Loucy (cell line): ENCODE data around the gene RAB7A.

ENCODE experiments used
- H2AFZ ChIP-seq: fragments of 200-600 bp; sonication (generic); 2 replicates; pipeline ENCODE4 v1.6.0; 2016; ENCODE audit warnings: antibody characterized with exemption, mild to moderate bottlenecking, low read length, moderate library complexity
- H3F3A ChIP-seq: fragments of 200-600 bp; 2 replicates; pipeline ENCODE4 v1.6.0; 2016; ENCODE audit warnings: antibody characterized with exemption, low read depth, mild to moderate bottlenecking
- H3K27me3 ChIP-seq: fragments of 200-600 bp; sonication (generic); 2 replicates; pipeline ENCODE4 v1.6.1; 2014; ENCODE audit warnings: low read length, mild to moderate bottlenecking; ENCODE audit not compliant: insufficient read depth, poor library complexity, severe bottlenecking
- H3K36me3 ChIP-seq: fragments of 200-600 bp; sonication (generic); 2 replicates; pipeline ENCODE4 v1.6.1; 2016; ENCODE audit warnings: low read length; ENCODE audit not compliant: insufficient read depth
- H3K4me1 ChIP-seq: fragments of 200-600 bp; sonication (generic); 2 replicates; pipeline ENCODE4 v1.5.1; 2014; ENCODE audit warnings: low read length, mild to moderate bottlenecking; ENCODE audit not compliant: insufficient read depth, poor library complexity, severe bottlenecking
- H3K4me2 ChIP-seq: fragments of 200-600 bp; sonication (generic); 2 replicates; pipeline ENCODE4 v1.6.0; 2014; ENCODE audit warnings: antibody characterized with exemption, low read length, low read depth, mild to moderate bottlenecking; ENCODE audit not compliant: poor library complexity, severe bottlenecking
- H3K4me3 ChIP-seq: fragments of 200-600 bp; sonication (generic); 2 replicates; pipeline ENCODE4 v1.5.1; 2014; ENCODE audit warnings: low read length, mild to moderate bottlenecking, mixed read lengths; ENCODE audit not compliant: poor library complexity, severe bottlenecking
- H3K79me2 ChIP-seq: fragments of 200-600 bp; sonication (generic); 2 replicates; pipeline ENCODE4 v1.6.1; 2014; ENCODE audit warnings: low read length; ENCODE audit not compliant: insufficient read depth
- H3K9ac ChIP-seq: fragments of 200-600 bp; sonication (generic); 2 replicates; pipeline ENCODE4 v1.6.0; 2014; ENCODE audit warnings: mild to moderate bottlenecking, low read depth, low read length, moderate library complexity; ENCODE audit not compliant: poor library complexity, severe bottlenecking
- H3K9me2 ChIP-seq: fragments of 200-600 bp; sonication (generic); replicated peaks from 2 replicates; pipeline ENCODE4 v1.6.1; 2016; ENCODE audit warnings: low read depth, low read length, mixed read lengths
- H3K9me3 ChIP-seq: fragments of 200-600 bp; sonication (generic); 2 replicates; pipeline ENCODE4 v1.6.1; 2014; ENCODE audit warnings: mild to moderate bottlenecking, antibody characterized with exemption, low read length, low read depth; ENCODE audit not compliant: insufficient read depth
- H4K20me1 ChIP-seq: fragments of 200-600 bp; sonication (generic); 2 replicates; pipeline ENCODE4 v1.6.0; 2014; ENCODE audit warnings: antibody characterized with exemption, low read length, mild to moderate bottlenecking; ENCODE audit not compliant: insufficient read depth, poor library complexity, severe bottlenecking
- EZH2phosphoT487 ChIP-seq: fragments of 200-600 bp; IDR thresholded peaks from 2 replicates; pipeline ENCODE4 v1.6.1; 2018; ENCODE audit warnings: antibody characterized with exemption, mild to moderate bottlenecking, moderate library complexity, borderline replicate concordance
- TF ChIP-seq, protein P1 (sequence below): fragments of 200-600 bp; sonication (generic); conservative IDR thresholded peaks from 2 replicates; pipeline ENCODE4 v1.5.1; 2014; ENCODE audit warnings: mild to moderate bottlenecking, antibody characterized with exemption, low read length

The RAB7A gene

DNA sequence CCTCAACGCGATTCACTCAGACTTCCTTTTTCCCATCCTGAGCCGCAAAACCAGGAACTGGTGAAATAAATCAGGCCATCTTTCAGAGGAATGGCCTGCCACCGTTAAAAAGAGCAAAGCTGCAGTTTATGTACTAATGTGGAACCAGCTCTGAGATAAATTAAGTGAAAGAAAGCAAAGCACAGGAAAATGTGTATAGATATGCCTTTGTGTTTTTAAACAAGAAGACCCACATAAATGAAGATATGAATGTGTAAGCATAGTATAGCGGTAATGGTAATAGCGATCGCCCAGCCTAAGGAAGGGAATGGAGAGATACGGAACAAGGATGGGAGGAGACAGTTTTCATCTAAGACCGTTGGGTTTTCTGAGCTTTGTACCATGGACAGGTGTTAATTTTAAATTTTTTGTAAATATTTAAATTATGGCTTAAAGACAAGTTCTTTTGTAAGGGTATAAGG is 44.6 kb upstream of the RAB7A start:
- peak overlapping the region; percentile 84 for H3K4me3 ChIP-seq

DNA sequence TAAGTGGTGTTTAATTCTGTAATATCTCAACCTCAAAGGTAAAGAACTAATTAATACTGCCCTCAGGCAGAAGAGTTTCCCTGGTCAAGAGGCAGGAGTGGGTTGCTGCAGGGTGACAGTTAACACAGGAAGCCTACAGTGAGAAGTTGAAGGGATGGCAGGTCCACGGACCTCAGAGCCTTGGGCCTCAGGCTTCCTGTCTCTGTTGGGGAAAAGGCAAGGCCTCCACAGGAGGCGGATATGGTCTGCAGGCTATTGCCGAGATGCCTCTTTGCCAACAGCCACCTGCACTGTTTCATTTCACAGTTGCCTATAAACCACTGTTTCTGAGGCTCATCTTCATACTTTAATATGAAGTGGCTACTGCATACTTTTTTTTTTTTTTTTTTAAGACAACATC is 42.0 kb upstream of the RAB7A start:
- H3F3A ChIP-seq: peaks cover 16% of the 10 kb centered on the region
- peaks cover 24% of the 10 kb centered on the region for H3K79me2 ChIP-seq
- peak overlapping the region; percentile 60 for H3K4me2 ChIP-seq
- H3K9me2 ChIP-seq: no peaks in the 10 kb centered on the region
- H3K4me1 ChIP-seq: peaks cover 47% of the 10 kb centered on the region
- H4K20me1 ChIP-seq: no peaks in the 10 kb centered on the region
- H3K27me3 ChIP-seq: no peaks in the 10 kb centered on the region
- peak overlapping the region; percentile 85 for H3K9ac ChIP-seq
- no peaks in the 10 kb centered on the region for H3K36me3 ChIP-seq
- no peak for TF ChIP-seq EZH2phosphoT487
- TF ChIP-seq, protein P1, sequence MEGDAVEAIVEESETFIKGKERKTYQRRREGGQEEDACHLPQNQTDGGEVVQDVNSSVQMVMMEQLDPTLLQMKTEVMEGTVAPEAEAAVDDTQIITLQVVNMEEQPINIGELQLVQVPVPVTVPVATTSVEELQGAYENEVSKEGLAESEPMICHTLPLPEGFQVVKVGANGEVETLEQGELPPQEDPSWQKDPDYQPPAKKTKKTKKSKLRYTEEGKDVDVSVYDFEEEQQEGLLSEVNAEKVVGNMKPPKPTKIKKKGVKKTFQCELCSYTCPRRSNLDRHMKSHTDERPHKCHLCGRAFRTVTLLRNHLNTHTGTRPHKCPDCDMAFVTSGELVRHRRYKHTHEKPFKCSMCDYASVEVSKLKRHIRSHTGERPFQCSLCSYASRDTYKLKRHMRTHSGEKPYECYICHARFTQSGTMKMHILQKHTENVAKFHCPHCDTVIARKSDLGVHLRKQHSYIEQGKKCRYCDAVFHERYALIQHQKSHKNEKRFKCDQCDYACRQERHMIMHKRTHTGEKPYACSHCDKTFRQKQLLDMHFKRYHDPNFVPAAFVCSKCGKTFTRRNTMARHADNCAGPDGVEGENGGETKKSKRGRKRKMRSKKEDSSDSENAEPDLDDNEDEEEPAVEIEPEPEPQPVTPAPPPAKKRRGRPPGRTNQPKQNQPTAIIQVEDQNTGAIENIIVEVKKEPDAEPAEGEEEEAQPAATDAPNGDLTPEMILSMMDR: no peak
- H3K9me3 ChIP-seq: no peaks in the 10 kb centered on the region
- H3K4me3 ChIP-seq: peak overlapping the region; percentile 57
- H2AFZ ChIP-seq: no peak overlapping the region

More for the DNA sequence above, 44.6 kb upstream of the RAB7A start:
- TF ChIP-seq EZH2phosphoT487: no peak
- TF ChIP-seq, protein P1: no peak
- no peaks in the 10 kb centered on the region for H3K36me3 ChIP-seq
- no peaks in the 10 kb centered on the region for H4K20me1 ChIP-seq
- peaks cover 47% of the 10 kb centered on the region for H3K4me1 ChIP-seq
- peak overlapping the region; percentile 94 for H3K9ac ChIP-seq
- H2AFZ ChIP-seq: peak overlapping the region; percentile 56
- no peaks in the 10 kb centered on the region for H3K9me3 ChIP-seq
- peaks cover 24% of the 10 kb centered on the region for H3K79me2 ChIP-seq
- H3F3A ChIP-seq: peaks cover 16% of the 10 kb centered on the region
- H3K4me2 ChIP-seq: peak overlapping the region; percentile 88
- H3K27me3 ChIP-seq: no peaks in the 10 kb centered on the region
- H3K9me2 ChIP-seq: no peaks in the 10 kb centered on the region

DNA sequence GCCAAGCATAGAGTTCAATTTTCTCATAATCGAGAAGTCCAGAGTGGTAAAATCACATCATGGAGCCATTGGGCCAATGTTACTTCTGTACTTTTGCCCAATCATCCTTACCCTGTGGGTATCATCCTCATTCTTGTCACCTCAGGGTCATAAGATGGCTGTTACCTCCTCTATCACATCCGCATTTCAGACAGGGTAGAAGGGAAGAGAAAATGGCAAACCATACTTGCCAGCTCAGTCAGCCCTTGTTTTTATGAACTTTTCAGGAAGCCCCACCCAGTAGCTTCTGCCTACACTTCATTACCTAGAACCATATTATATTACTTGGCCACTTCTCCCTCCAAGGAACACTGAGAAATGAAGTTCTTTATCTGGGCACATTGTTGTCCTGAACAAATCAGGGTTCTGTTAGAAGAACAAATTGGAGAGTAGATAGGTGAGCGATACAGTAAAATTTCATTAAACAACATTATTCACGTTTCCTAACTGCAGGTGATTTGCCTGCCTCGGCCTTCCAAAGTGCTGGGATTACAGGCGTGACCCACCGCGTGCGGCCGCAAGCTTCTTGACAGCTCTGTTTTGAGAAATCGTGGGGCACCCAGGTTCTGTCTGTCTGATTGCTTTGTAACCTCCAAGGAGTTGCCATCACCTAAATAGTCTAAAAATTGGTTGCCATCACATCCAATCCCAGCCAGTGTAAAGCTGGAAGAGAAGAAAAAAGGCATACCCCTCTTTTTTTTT is 40.8 kb upstream of the RAB7A start:
- Histone ChIP-seq H3K9me2 (no peaks in the 10 kb centered on the region), H3F3A (peaks cover 16% of the 10 kb centered on the region), H3K4me2 (peak overlapping the region; percentile 38), H4K20me1 (no peaks in the 10 kb centered on the region), H2AFZ (no peak overlapping the region), H3K79me2 (peaks cover 15% of the 10 kb centered on the region), H3K4me3 (no peak overlapping the region), H3K36me3 (no peaks in the 10 kb centered on the region), H3K9me3 (no peaks in the 10 kb centered on the region), H3K27me3 (no peaks in the 10 kb centered on the region), H3K9ac (peak overlapping the region; percentile 85), H3K4me1 (peaks cover 36% of the 10 kb centered on the region)
- TF ChIP-seq, protein P1: no peak
- no peak for TF ChIP-seq EZH2phosphoT487
